Activated CD8-positive, alpha-beta memory T cell treated with anti-CD3 and anti-CD28 coated beads, Interleukin-2, amount 50 U/mL, for 24 hours (primary cell): ENCODE measurements around the gene LY6G6D.

ENCODE experiments used
- DNase-seq: peaks from one replicate; pipeline ENCODE4 v3.0.0-alpha.2; 2020; ENCODE audit errors: extremely low read depth

Gene LY6G6D, protein sequence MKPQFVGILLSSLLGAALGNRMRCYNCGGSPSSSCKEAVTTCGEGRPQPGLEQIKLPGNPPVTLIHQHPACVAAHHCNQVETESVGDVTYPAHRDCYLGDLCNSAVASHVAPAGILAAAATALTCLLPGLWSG

DNA sequence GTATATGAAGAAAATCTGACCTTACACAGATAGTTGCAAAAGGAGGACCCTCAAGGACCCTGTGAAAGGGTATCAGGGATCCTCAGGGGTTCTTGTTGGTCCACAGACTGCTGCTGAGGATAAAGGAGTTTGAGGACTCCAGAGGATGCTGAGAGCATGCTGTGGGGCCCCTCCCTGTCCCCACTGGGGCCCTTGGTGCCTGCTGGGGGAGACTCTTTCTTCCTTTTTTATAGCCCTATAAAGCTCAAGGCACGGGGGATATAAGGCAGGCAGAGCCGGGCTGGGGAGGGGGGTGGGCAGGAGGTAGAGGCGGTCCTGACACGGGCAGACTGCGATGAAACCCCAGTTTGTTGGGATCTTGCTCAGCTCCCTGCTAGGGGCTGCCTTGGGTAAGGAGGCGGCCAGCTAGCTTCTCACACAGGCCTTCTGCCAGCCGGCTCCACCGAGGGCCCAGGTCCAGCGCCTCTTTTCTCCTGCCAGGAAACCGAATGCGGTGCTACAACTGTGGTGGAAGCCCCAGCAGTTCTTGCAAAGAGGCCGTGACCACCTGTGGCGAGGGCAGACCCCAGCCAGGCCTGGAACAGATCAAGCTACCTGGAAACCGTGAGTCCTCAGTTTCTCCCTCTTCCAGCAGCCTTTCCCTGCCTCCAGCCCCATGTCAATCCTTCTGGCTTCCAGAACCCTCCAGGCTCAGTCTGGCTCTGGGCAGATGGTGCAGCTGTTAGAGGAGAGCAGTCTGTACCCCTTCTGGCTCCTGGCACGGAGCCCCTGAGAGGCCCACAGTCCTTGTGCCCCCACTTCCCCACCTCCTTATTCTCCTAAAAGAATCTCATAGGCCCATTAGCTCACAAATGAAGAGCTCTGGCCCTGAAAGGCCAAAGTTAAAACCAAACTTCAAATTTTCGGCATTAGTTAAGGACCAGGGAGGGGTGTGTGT is at the start of gene LY6G6D:
Gene LY6G6D, plus strand, starts transcription at position 327 of the 937 bp plus-strand sequence. Its CDS starts 8 bp downstream, at position 335.
- no peak for DNase-seq

- DNase-seq, result peak; percentile 95
Measured at GRCh38 chr6:31665501-31666336, 49.4 kb upstream of the LY6G6D start, which contains the start of gene CSNK2B. CSNK2B (plus strand) TSS chr6:31666080; CDS start chr6:31666832, 752 bp downstream.

GRCh38 chr6:31666337-31666965 is 48.7 kb upstream of the LY6G6D start:
- DNase-seq, result no peak

GRCh38 chr6:31669676-31670075 is 45.5 kb upstream of the LY6G6D start, which contains the start of gene LY6G5B:
LY6G5B (plus strand) TSS chr6:31669976; CDS start chr6:31670951, 975 bp downstream.
- no peak for DNase-seq

DNA sequence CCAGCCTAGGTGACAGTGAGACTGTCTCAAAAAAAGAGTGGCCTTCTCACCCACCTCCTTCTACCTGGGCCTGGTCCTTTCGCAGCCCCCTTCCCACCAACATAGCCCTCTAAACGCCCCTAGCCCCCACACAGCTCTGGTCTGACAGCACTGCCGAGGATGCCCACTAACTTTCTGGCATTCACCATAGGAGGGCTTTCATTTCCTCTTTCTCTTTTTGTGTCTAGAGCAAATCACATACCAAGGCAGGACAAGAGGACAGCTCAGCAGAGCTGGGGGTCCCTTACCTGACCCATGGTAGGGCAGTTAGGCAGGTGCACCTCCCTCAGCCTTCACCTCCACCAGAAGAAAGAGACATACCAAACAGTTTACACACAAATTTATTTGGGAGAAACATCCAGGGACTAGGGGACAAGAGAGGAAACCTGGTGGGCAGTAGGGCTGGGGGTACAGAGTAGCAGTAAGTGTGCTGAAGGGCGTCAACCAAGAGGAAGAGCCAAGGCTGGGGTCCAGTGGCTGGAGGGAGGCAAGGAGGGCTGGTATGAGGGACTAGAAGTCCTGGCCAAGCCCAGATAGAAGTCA is 38.7 kb upstream of the LY6G6D start:
- DNase-seq, result no peak

- DNase-seq, result no peak
Measured at GRCh38 chr6:31676904-31677303, 38.2 kb upstream of the LY6G6D start.

- no peak for DNase-seq
Measured at GRCh38 chr6:31677955-31678354, 37.2 kb upstream of the LY6G6D start.

DNA sequence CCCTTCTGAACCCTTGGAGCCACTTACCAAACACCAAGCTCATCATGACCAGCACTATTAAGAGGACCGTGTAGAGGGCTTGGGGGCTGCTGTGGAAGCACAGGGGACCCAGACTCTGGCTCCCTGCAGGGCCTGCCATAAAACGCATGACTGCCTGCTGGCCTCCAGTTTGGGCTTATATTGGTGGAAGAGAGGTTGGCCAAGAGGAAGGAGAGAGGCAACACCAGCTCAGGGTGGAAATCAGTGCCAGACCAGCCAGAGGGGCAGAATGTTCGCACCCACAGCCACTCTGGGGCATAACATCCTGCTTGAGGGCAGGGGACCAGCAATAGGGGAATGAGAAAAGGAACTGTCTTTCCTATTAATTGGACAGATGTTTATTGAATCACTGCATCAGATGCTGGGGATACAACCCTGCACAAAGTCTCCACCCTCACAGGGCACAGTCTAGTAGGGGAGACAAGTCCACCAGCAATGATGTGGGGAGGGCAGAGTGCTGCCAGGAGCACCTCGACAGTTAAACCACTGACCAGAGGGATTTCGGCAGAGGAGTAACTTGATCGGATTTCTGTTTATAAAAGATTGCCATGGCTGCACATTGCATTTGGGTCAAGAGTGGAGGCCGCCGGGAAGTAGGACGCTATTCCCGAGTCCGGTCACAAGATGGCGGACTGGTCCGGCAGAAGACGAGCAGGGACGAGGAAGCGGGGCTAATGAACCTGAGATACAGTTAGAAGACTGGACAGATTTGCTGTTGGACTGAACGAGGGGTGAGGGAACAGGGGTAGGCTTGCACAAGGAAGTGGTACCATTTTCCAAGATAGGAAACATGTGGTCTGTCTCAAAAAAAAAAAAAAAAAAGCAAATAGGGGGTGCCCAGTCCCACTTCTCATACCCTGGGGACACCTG is 34.7 kb upstream of the LY6G6D start, which contains the start of gene LY6G5C:
Gene LY6G5C, minus strand, starts transcription at position 842 of the 909 bp plus-strand sequence. Its CDS starts 694 bp downstream, at position 148.
- peak; percentile 41 for DNase-seq

DNA sequence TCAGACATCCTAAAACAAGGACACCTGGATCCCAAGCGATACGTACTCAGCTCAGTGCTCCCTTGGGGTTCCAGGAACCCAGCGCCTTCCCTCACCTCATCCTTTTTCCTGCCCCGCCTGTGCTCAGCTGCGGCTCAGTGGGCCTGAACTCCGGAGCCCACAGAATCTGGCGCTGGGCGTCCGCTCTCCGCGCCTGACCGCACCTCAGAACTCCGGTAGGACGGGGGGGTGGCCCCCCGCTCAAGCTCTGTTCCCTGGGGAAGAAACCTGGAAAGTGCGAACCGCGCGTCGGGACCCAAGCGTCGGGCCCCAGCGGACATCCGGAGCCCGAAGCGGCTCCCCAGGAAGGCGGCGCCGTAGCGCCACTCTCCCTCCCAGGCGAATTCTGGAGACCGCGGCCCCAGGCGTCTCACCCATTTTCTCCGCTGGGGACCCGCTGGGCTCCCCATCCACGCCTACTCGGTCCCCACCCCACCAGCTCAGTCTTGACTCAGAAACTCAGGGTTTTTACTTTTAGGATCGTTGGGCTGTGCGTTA is 33.9 kb upstream of the LY6G6D start:
- no peak for DNase-seq

GRCh38 chr6:31683591-31683990 is 31.6 kb upstream of the LY6G6D start:
- DNase-seq, result no peak

DNA sequence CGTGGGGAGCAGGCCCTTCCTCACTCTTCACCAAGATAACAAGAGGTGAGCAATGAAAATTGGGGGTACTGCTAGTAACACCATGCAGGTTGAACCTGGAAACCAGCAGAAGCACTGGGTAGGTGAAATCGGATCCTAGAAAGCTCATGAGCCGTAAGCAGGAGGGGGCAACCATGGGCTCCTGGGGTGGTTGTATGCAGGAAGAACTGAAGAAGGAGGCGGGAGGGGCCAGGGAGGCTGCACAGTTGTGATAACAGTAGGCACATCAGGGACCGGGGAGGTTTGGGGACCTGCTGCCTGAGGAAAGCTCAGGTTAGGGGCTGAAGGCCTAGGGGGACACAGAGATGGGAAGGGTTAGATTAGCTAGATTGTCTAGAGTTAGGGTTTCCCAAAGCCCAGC is 28.7 kb upstream of the LY6G6D start:
- no peak for DNase-seq

- DNase-seq, result no peak
Measured at GRCh38 chr6:31687321-31687720, 27.8 kb upstream of the LY6G6D start.

- no peak for DNase-seq
Measured at GRCh38 chr6:31687860-31688693, 27.1 kb upstream of the LY6G6D start.

DNA sequence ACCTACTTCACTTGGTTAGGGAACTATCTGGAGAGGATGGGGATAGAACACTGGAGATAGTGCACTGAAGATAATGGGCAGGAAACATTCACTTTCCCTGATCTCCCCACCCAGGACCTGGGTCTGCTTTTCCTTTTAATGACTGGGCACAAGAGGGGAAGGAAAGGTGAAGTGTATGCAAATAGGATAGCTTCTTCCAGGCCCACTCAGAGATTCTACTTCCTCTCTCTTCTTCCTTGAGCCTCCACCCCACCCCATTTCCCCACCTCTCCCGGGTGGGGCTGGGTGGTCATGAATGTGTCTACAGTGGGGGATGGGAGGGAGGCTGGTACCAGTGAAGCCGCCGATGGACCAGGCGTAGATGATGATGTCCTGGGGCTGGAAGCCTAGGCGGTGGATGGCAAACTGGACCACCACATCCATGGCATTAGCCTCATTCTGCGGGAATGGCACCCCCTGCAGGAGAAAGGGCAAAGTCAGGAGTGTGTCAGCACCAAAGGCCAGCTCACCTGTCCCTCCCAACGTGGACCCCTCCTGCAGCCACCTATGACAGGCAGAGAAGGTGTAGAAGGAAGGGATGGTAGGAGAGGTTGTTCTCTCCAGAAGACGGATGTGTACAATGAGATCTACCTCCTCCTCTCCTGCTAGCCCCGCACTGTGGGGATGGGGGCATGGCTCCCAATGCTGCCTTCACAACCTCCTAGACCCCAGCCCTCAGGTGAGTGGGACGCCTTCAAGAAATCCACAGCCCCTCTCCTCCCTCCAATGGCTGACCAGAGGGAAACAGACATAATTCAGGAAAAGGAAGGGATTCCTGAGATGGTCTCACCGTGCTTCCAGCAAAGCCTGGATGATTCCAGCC is 25.7 kb upstream of the LY6G6D start:
- DNase-seq, result no peak

GRCh38 chr6:31690231-31691077 is 24.7 kb upstream of the LY6G6D start:
- DNase-seq, result no peak

- DNase-seq, result no peak
Measured at GRCh38 chr6:31691078-31691463, 24.1 kb upstream of the LY6G6D start.

GRCh38 chr6:31691564-31692108 is 23.5 kb upstream of the LY6G6D start:
- DNase-seq, result no peak
